ENCODE data around the gene PLRG1. TPM values are rescaled to one million over a fixed set of nuclear protein-coding genes. Genes with fewer than 3 reads are reported as not detected.

PLRG1 gene
- total RNA-seq, 1 experiment from 2014 or later = 76.8 TPM

DNA sequence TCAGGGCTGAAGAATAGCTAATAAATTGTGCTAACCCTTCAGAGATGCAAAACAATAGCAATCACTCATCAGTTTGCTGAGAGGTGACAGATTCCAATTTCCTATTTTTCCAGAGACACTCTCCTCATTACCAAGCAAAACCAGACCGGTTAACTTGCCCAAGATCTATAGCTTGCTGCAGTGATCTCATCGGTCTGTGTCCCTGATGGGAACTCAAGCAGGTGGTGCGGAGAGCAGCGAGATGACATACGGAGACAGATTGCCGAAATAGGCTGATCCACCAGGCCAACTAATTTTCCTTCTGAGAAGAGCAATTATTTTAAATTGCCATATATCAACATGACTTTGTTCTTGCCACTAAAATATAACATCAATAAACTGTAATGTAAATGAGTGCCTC is 48.1 kb downstream of the PLRG1 start:
- Histone ChIP-seq H3K9me3 (no peaks in the 10 kb centered on the region), H3K27me3 (no peaks in the 10 kb centered on the region), H3K4me3 (no peak overlapping the region), H3K36me3 (no peaks in the 10 kb centered on the region)
- no peak for DNase-seq

GRCh38 chr4:154497889-154498288 is 52.3 kb downstream of the PLRG1 start:
- Histone ChIP-seq H3K27me3 (no peaks in the 10 kb centered on the region), H3K4me3 (no peak overlapping the region), H3K9me3 (no peaks in the 10 kb centered on the region), H3K36me3 (no peaks in the 10 kb centered on the region)
- peak; percentile 30 for DNase-seq

GRCh38 chr4:154495867-154496266 is 54.3 kb downstream of the PLRG1 start:
- Histone ChIP-seq H3K27me3 (no peaks in the 10 kb centered on the region), H3K36me3 (no peaks in the 10 kb centered on the region), H3K9me3 (no peaks in the 10 kb centered on the region), H3K4me3 (no peak overlapping the region)
- DNase-seq = no peak

DNA sequence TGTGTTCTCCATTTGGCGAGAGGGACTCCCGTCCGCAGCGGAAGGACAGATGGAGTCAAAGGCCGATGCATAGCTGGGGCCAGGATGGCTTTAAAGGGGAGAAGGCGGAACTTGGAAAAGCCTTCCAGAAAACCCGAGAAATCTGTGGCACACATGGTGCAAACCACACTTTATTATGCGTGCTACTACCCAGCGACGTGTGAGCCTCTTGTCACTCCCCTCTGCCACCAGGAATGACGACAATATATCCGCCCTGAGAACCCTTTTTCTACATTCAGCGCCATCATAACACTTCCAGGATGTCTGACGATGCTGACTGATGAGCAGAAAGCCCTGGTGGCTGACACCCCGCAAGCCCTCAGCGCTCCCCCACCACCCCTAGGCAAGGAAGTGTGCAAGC is 57.9 kb downstream of the PLRG1 start:
- no peak for DNase-seq
- no peak overlapping the region for H3K4me3 ChIP-seq
- H3K9me3 ChIP-seq = no peaks in the 10 kb centered on the region
- H3K27me3 ChIP-seq = no peaks in the 10 kb centered on the region; the same call in 1 of the 2 replicates
- no peaks in the 10 kb centered on the region for H3K36me3 ChIP-seq

- peak within 1 kb of the TSS; percentile 19 for H3K4me3 ChIP-seq
- no peaks in the 10 kb centered on the region for H3K36me3 ChIP-seq
- no peaks in the 10 kb centered on the region for H3K9me3 ChIP-seq
- no peaks in the 10 kb centered on the region; the same call in 1 of the 2 replicates for H3K27me3 ChIP-seq
- peak; percentile 16 for DNase-seq
Measured at GRCh38 chr4:154491341-154492271, 58.6 kb downstream of the PLRG1 start, which contains the start of gene DCHS2. TSS of gene DCHS2 (minus strand) at chr4:154491799. CDS start at chr4:154491355, 444 bp downstream.

- no peak for DNase-seq
- Histone ChIP-seq H3K9me3 (no peaks in the 10 kb centered on the region), H3K4me3 (peak overlapping the region; percentile 19), H3K27me3 (no peaks in the 10 kb centered on the region; the same call in 1 of the 2 replicates), H3K36me3 (no peaks in the 10 kb centered on the region)
Measured at GRCh38 chr4:154490583-154491340, 59.4 kb downstream of the PLRG1 start.

GRCh38 chr4:154490234-154490582 is 60.0 kb downstream of the PLRG1 start:
- no peaks in the 10 kb centered on the region for H3K36me3 ChIP-seq
- H3K9me3 ChIP-seq = no peaks in the 10 kb centered on the region
- DNase-seq = no peak
- no peaks in the 10 kb centered on the region; the same call in 1 of the 2 replicates for H3K27me3 ChIP-seq
- no peak overlapping the region for H3K4me3 ChIP-seq

- Histone ChIP-seq H3K4me3 (no peak overlapping the region), H3K27me3 (no peaks in the 10 kb centered on the region; the same call in 1 of the 2 replicates), H3K9me3 (no peaks in the 10 kb centered on the region), H3K36me3 (no peaks in the 10 kb centered on the region)
- DNase-seq = no peak
Measured at GRCh38 chr4:154489558-154490233, 60.5 kb downstream of the PLRG1 start.

DNA sequence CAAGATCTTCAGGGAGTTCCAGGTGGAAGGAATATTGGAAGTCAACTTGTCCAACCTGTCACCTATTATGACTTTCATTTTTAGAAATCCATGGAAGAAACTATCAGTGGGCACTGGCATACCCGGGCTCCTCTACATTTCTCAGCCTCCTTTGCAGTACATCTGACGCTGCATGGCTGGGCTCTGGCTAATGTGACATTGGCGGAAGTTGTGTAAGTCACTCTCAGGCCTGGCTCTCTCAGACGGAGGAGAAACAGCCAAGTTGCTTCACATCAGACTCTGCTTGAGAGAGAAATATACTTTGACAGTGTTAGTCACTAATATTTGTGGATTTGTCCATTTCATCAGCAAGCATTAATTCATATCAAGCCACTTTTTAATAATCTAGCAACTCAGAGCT is 63.1 kb downstream of the PLRG1 start:
- Histone ChIP-seq H3K27me3 (no peaks in the 10 kb centered on the region; the same call in 1 of the 2 replicates), H3K4me3 (no peak overlapping the region), H3K36me3 (no peaks in the 10 kb centered on the region), H3K9me3 (no peaks in the 10 kb centered on the region)
- no peak for DNase-seq

GRCh38 chr4:154485127-154485773 is 65.0 kb downstream of the PLRG1 start:
- H3K4me3 ChIP-seq = no peak overlapping the region
- H3K27me3 ChIP-seq = no peaks in the 10 kb centered on the region
- DNase-seq = no peak
- H3K9me3 ChIP-seq = no peaks in the 10 kb centered on the region
- H3K36me3 ChIP-seq = no peaks in the 10 kb centered on the region

Other genes with a start within 250 kb of the PLRG1 start
- under 0.01 and 0.07 TPM in 2 replicates for gene DCHS2, start 58.6 kb downstream of the PLRG1 start, total RNA-seq (2014; rRNA removed; shearing (Covaris generic); ENCODE audit: low replicate concordance)
- gene FGB, start 12.6 kb upstream of the PLRG1 start, total RNA-seq (2014; rRNA removed; shearing (Covaris generic); ENCODE audit: low replicate concordance) = not detected in 2 replicates
- not detected in 2 replicates for gene FGA, start 40.3 kb upstream of the PLRG1 start, total RNA-seq (2014; rRNA removed; shearing (Covaris generic); ENCODE audit: low replicate concordance)
- gene FGG, start 62.3 kb upstream of the PLRG1 start, total RNA-seq (2014; rRNA removed; shearing (Covaris generic); ENCODE audit: low replicate concordance) = not detected in 2 replicates
- not detected in 2 replicates for gene LRAT, start 193.6 kb upstream of the PLRG1 start, total RNA-seq (2014; rRNA removed; shearing (Covaris generic); ENCODE audit: low replicate concordance)
- not detected in 2 replicates for gene RBM46, start 230.9 kb upstream of the PLRG1 start, total RNA-seq (2014; rRNA removed; shearing (Covaris generic); ENCODE audit: low replicate concordance)